Mesodermal cell (in vitro differentiated cells): ENCODE data around the gene ANO4.

Source experiments
- H3K27ac ChIP-seq: 2 replicates; pipeline ENCODE4 v1.7.0; 2013; ENCODE audit warnings: mild to moderate bottlenecking, low read depth, low read length, moderate library complexity; ENCODE audit not compliant: severe bottlenecking
- H3K36me3 ChIP-seq: 2 replicates; pipeline ENCODE4 v1.7.1; 2013; ENCODE audit warnings: mild to moderate bottlenecking, low read length, moderate library complexity; ENCODE audit not compliant: control insufficient read depth, insufficient read depth
- H3K4me1 ChIP-seq: one replicate; pipeline ENCODE4 v1.7.1; 2013; ENCODE audit warnings: mild to moderate bottlenecking, low read length; ENCODE audit not compliant: insufficient read depth, control insufficient read depth, poor library complexity, severe bottlenecking
- H3K4me3 ChIP-seq: 2 replicates; pipeline ENCODE4 v1.7.0; 2013; ENCODE audit warnings: low read length, control low read depth, mild to moderate bottlenecking; ENCODE audit not compliant: insufficient read depth, poor library complexity, severe bottlenecking; ENCODE audit errors: extremely low read depth
- H3K9me3 ChIP-seq: 2 replicates; pipeline ENCODE4 v1.7.1; 2013; ENCODE audit warnings: mild to moderate bottlenecking, low read length, moderate library complexity; ENCODE audit not compliant: control insufficient read depth
- WGBS, 2 experiments: methylation state at CpG; one replicate each; pipeline ENCODE4 v1.1.5; 2013; ENCODE audit warnings: missing lambda C conversion rate in 2 of 2; ENCODE audit not compliant: insufficient coverage in 2 of 2; 5-methylcytosine and 5-hydroxymethylcytosine counted together

ANO4 gene

DNA sequence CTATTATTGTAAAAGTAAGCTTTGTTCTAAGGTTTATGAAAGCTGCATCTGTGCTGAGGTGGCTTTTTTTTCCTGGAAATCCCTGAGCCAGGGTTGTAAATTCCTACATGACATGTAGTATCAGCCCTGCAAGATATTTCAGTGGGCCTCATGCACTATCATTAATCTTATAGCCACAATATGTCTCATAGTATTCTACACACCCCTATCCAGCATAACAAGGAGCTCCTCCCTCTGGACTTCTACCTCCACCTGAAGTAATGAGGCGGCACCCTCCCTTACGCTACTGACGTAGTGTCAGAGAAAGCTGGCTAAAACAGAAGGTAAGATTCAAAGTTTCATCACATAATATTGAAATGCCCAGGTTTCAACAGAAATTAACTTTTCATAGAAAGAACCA lies 380.0 kb downstream of the ANO4 start:
- H3K27ac ChIP-seq = no peak overlapping the region
- no peaks in the 10 kb centered on the region for H3K9me3 ChIP-seq
- no peaks in the 10 kb centered on the region for H3K36me3 ChIP-seq
- no peak overlapping the region for H3K4me3 ChIP-seq
- 90% methylated on average over 2 of the region's 3 CpGs; no CpG with 5 or more reads in 1 of the 2 experiments for WGBS, 2 experiments
- no peaks in the 10 kb centered on the region for H3K4me1 ChIP-seq
